Putamen (tissue), 1 donor: ENCODE measurements around the gene SPATA4.
A peak's percentile ranks its signal among the peaks of the same experiment; 100 is the strongest.
"Not testable (repeated sequence)": the region's sequence is repeated elsewhere in the genome, so short reads cannot be mapped to it uniquely, and the experiment has no call there.

ENCODE experiments used
- DNase-seq: peaks from one replicate; pipeline ENCODE4 v3.0.0-alpha.2; 2016; ENCODE audit warnings: low spot score

The SPATA4 gene

GRCh38 chr4:176195184-176195978 is at the start of gene SPATA4:
TSS of gene SPATA4 (minus strand) at chr4:176195585. CDS start at chr4:176195562, 23 bp downstream.
- DNase-seq, result peak; percentile 93

- DNase-seq, result no peak
These were observed 47.5 kb upstream of the SPATA4 start for GRCh38 chr4:176242764-176243347.

GRCh38 chr4:176241703-176242102 is 46.3 kb upstream of the SPATA4 start:
- DNase-seq, result no peak

- no peak for DNase-seq
These were observed 43.4 kb upstream of the SPATA4 start for GRCh38 chr4:176238826-176239225.

GRCh38 chr4:176238157-176238610 is 42.8 kb upstream of the SPATA4 start:
- DNase-seq, result no peak

- no peak for DNase-seq
These were observed 41.6 kb upstream of the SPATA4 start for GRCh38 chr4:176236946-176237345.

- DNase-seq, result no peak
These were observed 35.5 kb upstream of the SPATA4 start for GRCh38 chr4:176230836-176231235.

GRCh38 chr4:176229645-176230044 is 34.3 kb upstream of the SPATA4 start:
- no peak for DNase-seq

- no peak for DNase-seq
These were observed 31.4 kb upstream of the SPATA4 start for GRCh38 chr4:176226736-176227135.

- no peak for DNase-seq
These were observed 28.2 kb upstream of the SPATA4 start for GRCh38 chr4:176223561-176223960.

- no peak for DNase-seq
These were observed 26.8 kb upstream of the SPATA4 start for GRCh38 chr4:176222149-176222548.

GRCh38 chr4:176217510-176217909 is 22.1 kb upstream of the SPATA4 start:
- no peak for DNase-seq

- not testable (repeated sequence) for DNase-seq
These were observed 17.0 kb upstream of the SPATA4 start for GRCh38 chr4:176212351-176212750.

- no peak for DNase-seq
These were observed 15.4 kb upstream of the SPATA4 start for GRCh38 chr4:176210579-176211296.

- DNase-seq, result no peak
These were observed 14.7 kb upstream of the SPATA4 start for GRCh38 chr4:176210101-176210500.

GRCh38 chr4:176209535-176209934 is 14.2 kb upstream of the SPATA4 start:
- DNase-seq, result no peak

- DNase-seq, result no peak
These were observed 12.5 kb upstream of the SPATA4 start for GRCh38 chr4:176207839-176208238.

- DNase-seq, result no peak
These were observed 9.9 kb upstream of the SPATA4 start for GRCh38 chr4:176205299-176205698.

GRCh38 chr4:176198316-176198903 is 3.0 kb upstream of the SPATA4 start:
- no peak for DNase-seq

GRCh38 chr4:176193938-176194337 is 1.4 kb downstream of the SPATA4 start:
- DNase-seq, result no peak

- DNase-seq, result no peak
These were observed 2.3 kb downstream of the SPATA4 start for GRCh38 chr4:176193126-176193525.

- DNase-seq, result no peak
These were observed 3.4 kb downstream of the SPATA4 start for GRCh38 chr4:176191974-176192373.
